GM23338 (cell line): ENCODE results near the gene HTT. TPM values are rescaled to one million over a fixed set of nuclear protein-coding genes. Genes with fewer than 3 reads are reported as not detected.

Experiments
- ATAC-seq: fragments of 200-7000 bp; cut with Tn5 transposase; 3 replicates; pipeline ENCODE4 v1.9.1; 2020
- DNase-seq: peaks from one replicate; pipeline ENCODE4 v3.0.0-alpha.2; 2015; ENCODE audit warnings: low spot score
- H2AFZ ChIP-seq: fragments of 200-600 bp; sonication (generic); 2 replicates; pipeline ENCODE4 v1.8.0; 2016; ENCODE audit warnings: antibody characterized with exemption, mild to moderate bottlenecking, moderate library complexity
- H3F3A ChIP-seq: fragments of 200-600 bp; sonication (generic); replicated peaks from 2 replicates; pipeline ENCODE4 v1.8.0; 2017; ENCODE audit warnings: antibody characterized with exemption, mixed run types, low read depth
- H3K27ac ChIP-seq: fragments of 200-600 bp; sonication (generic); 2 replicates; pipeline ENCODE4 v1.6.1; 2016; ENCODE audit warnings: low read depth
- H3K27me3 ChIP-seq: fragments of 200-600 bp; sonication (generic); 2 replicates; pipeline ENCODE4 v1.8.0; 2016; ENCODE audit warnings: mild to moderate bottlenecking, mixed run types, moderate library complexity; ENCODE audit not compliant: insufficient read depth
- H3K36me3 ChIP-seq: fragments of 200-600 bp; sonication (generic); 2 replicates; pipeline ENCODE4 v1.8.0; 2016; ENCODE audit warnings: mild to moderate bottlenecking; ENCODE audit not compliant: insufficient read depth
- H3K4me1 ChIP-seq: fragments of 200-600 bp; sonication (generic); 2 replicates; pipeline ENCODE4 v1.8.0; 2016; ENCODE audit warnings: mild to moderate bottlenecking, moderate library complexity; ENCODE audit not compliant: insufficient read depth
- H3K4me2 ChIP-seq: fragments of 200-600 bp; sonication (generic); 2 replicates; pipeline ENCODE4 v1.7.1; 2017; ENCODE audit warnings: mixed run types
- H3K4me3 ChIP-seq: fragments of 200-600 bp; sonication (generic); 2 replicates; pipeline ENCODE4 v1.6.1; 2016; ENCODE audit warnings: mixed run types
- H3K79me2 ChIP-seq: fragments of 200-600 bp; sonication (generic); replicated peaks from 2 replicates; pipeline ENCODE4 v1.8.0; 2017; ENCODE audit warnings: mild to moderate bottlenecking; ENCODE audit not compliant: insufficient read depth
- H3K9me2 ChIP-seq: fragments of 200-600 bp; sonication (generic); 2 replicates; pipeline ENCODE4 v1.8.0; 2017; ENCODE audit not compliant: insufficient read depth
- H4K20me1 ChIP-seq: fragments of 200-600 bp; sonication (generic); replicated peaks from 2 replicates; pipeline ENCODE4 v1.8.0; 2017; ENCODE audit warnings: mild to moderate bottlenecking; ENCODE audit not compliant: insufficient read depth
- H3K27ac Mint-ChIP-seq: 2 replicates; pipeline ENCODE4 v1.8.0; 2020; ENCODE audit warnings: inconsistent platforms, mild to moderate bottlenecking, moderate library complexity, mixed read lengths
- H3K27me3 Mint-ChIP-seq: 3 replicates; pipeline ENCODE4 v1.8.0; 2022; ENCODE audit warnings: low read depth, mild to moderate bottlenecking, moderate library complexity, mixed read lengths, inconsistent platforms; ENCODE audit not compliant: insufficient read depth, poor library complexity
- H3K36me3 Mint-ChIP-seq: 3 replicates; pipeline ENCODE4 v1.8.0; 2021; ENCODE audit warnings: low read depth, mild to moderate bottlenecking, inconsistent platforms, moderate library complexity, mixed read lengths
- H3K4me1 Mint-ChIP-seq: 3 replicates; pipeline ENCODE4 v1.8.0; 2020; ENCODE audit warnings: mild to moderate bottlenecking, inconsistent platforms, mixed read lengths
- H3K4me3 Mint-ChIP-seq: 3 replicates; pipeline ENCODE4 v1.8.0; 2021; ENCODE audit warnings: moderate library complexity, mild to moderate bottlenecking, inconsistent platforms, mixed read lengths
- H3K9me3 Mint-ChIP-seq: 3 replicates; pipeline ENCODE4 v1.8.0; 2020; ENCODE audit warnings: moderate library complexity, mild to moderate bottlenecking, inconsistent platforms, mixed read lengths
- CREB1 ChIP-seq: fragments of 250-450 bp; sonication (Bioruptor Pico); IDR thresholded peaks from 2 replicates; pipeline ENCODE4 v1.5.0; 2020; ENCODE audit warnings: low read depth, mild to moderate bottlenecking, moderate library complexity
- CTCF ChIP-seq, 2 experiments: fragments of 200-600 bp in 1 of 2; sonication (generic) in 1 of 2; conservative IDR thresholded peaks; 2 replicates each; pipeline versions ENCODE4 v1.5.1 to v1.6.1; 2016 to 2017; ENCODE audit warnings: antibody characterized with exemption in 2 of 2, low read depth in 2 of 2, mild to moderate bottlenecking in 2 of 2, moderate library complexity in 1 of 2
- ETS1 ChIP-seq: IDR thresholded peaks from 2 replicates; pipeline ENCODE4 v1.6.1; 2016; ENCODE audit warnings: antibody characterized with exemption
- EZH2 ChIP-seq: fragments of 200-600 bp; sonication (generic); IDR thresholded peaks from one replicate; pipeline ENCODE4 v1.8.0; 2017; ENCODE audit warnings: antibody characterized with exemption, mild to moderate bottlenecking, low read depth; ENCODE audit not compliant: unreplicated experiment
- EZH2phosphoT487 ChIP-seq: fragments of 200-600 bp; sonication (generic); IDR thresholded peaks from one replicate; pipeline ENCODE4 v1.8.1; 2018; ENCODE audit warnings: antibody characterized with exemption; ENCODE audit not compliant: unreplicated experiment
- JUNB ChIP-seq: IDR thresholded peaks from one replicate; pipeline ENCODE4 v1.6.1; 2016; ENCODE audit warnings: antibody characterized with exemption; ENCODE audit not compliant: unreplicated experiment
- NANOG ChIP-seq: IDR thresholded peaks from 2 replicates; pipeline ENCODE4 v1.6.1; 2016; ENCODE audit warnings: antibody characterized with exemption, borderline replicate concordance
- POLR2AphosphoS5 ChIP-seq: IDR thresholded peaks from 2 replicates; pipeline ENCODE4 v1.6.1; 2016; ENCODE audit warnings: antibody characterized with exemption, low read depth
- REST ChIP-seq: IDR thresholded peaks from one replicate; pipeline ENCODE4 v1.6.1; 2018; ENCODE audit warnings: antibody characterized with exemption; ENCODE audit not compliant: unreplicated experiment
- STAT1 ChIP-seq: IDR thresholded peaks from one replicate; pipeline ENCODE4 v1.6.1; 2016; ENCODE audit warnings: antibody characterized with exemption; ENCODE audit not compliant: unreplicated experiment
- ZNF114 ChIP-seq: fragments of 250-450 bp; sonication (Bioruptor Pico); IDR thresholded peaks from 2 replicates; pipeline ENCODE4 v1.5.0; 2020; ENCODE audit warnings: mild to moderate bottlenecking, moderate library complexity
- ZNF331 ChIP-seq: fragments of 250-450 bp; sonication (Bioruptor Pico); IDR thresholded peaks from 2 replicates; pipeline ENCODE4 v1.5.0; 2020; ENCODE audit warnings: low read depth, mild to moderate bottlenecking, moderate library complexity
- ZNF462 ChIP-seq: fragments of 250-450 bp; sonication (Bioruptor Pico); IDR thresholded peaks from 2 replicates; pipeline ENCODE4 v1.5.0; 2020; ENCODE audit warnings: mild to moderate bottlenecking, moderate library complexity
- polyA plus RNA-seq: library from polyadenylated mRNA; unstranded; fragments of >200 nt; fragmentation: Nextera tagmentation; extraction: Ambion mirVana; gene quantifications from 2 replicates; pipeline ENCODE4 v1.2.1, GENCODE V29; 2016
- total RNA-seq: library from RNA; depleted of rRNA; stranded (reverse); fragments of >200 nt; shearing (Covaris generic); gene quantifications from 2 replicates; pipeline ENCODE4 v1.2.3, GENCODE V29; 2014

Gene HTT
- total and polyA plus RNA-seq, 2 experiments from 2014 or later: 26.6 to 67.7 TPM

- Mint-ChIP-seq H3K9me3 (no peaks in the 10 kb centered on the region; the same call in 2 of the 3 replicates), H3K4me3 (no peak overlapping the region), H3K36me3 (no peaks in the 10 kb centered on the region), H3K27ac (no peak overlapping the region; the same call in 1 of the 2 replicates), H3K4me1 (no peaks in the 10 kb centered on the region; the same call in 2 of the 3 replicates), H3K27me3 (peaks cover 4% of the 10 kb centered on the region)
- Histone ChIP-seq H3F3A (no peaks in the 10 kb centered on the region), H3K4me1 (no peaks in the 10 kb centered on the region), H3K79me2 (no peaks in the 10 kb centered on the region), H3K9me2 (no peaks in the 10 kb centered on the region), H3K27me3 (no peaks in the 10 kb centered on the region), H3K4me3 (no peak overlapping the region), H3K36me3 (no peaks in the 10 kb centered on the region), H3K27ac (no peak overlapping the region), H2AFZ (no peak overlapping the region), H4K20me1 (no peaks in the 10 kb centered on the region), H3K4me2 (no peak overlapping the region)
- ATAC-seq (no peak), DNase-seq (no peak)
- TF ChIP-seq CREB1 (CRISPR knock-in tag) (no peak), JUNB (no peak), NANOG (no peak), ETS1 (no peak), EZH2phosphoT487 (no peak), STAT1 (no peak), ZNF114 (CRISPR knock-in tag) (no peak), POLR2AphosphoS5 (no peak), EZH2 (no peak), REST (no peak), ZNF331 (CRISPR knock-in tag) (no peak), CTCF (conservative IDR thresholded peaks at IDR 0.05; ENCODE audit: low read depth in 2 of 2) (no peak), ZNF462 (CRISPR knock-in tag) (no peak)
Observed at GRCh38 chr4:3262208-3263052, 187.9 kb downstream of the HTT start.
